Subcutaneous preadipocyte (primary cell): ENCODE data around the gene PLEKHM3. TPM values are rescaled to one million over a fixed set of nuclear protein-coding genes. Genes with fewer than 3 reads are reported as not detected.

Source experiments
- small RNA-seq: library from RNA; depleted of rRNA; stranded (forward); fragments of <200 nt; gene quantifications from one replicate; pipeline ENCODE3, GENCODE V24; 2012
- total RNA-seq: library from RNA; depleted of rRNA; stranded (reverse); fragments of >200 nt; gene quantifications from 2 replicates; pipeline ENCODE4 v1.2.3, GENCODE V29; 2012

The PLEKHM3 gene, protein sequence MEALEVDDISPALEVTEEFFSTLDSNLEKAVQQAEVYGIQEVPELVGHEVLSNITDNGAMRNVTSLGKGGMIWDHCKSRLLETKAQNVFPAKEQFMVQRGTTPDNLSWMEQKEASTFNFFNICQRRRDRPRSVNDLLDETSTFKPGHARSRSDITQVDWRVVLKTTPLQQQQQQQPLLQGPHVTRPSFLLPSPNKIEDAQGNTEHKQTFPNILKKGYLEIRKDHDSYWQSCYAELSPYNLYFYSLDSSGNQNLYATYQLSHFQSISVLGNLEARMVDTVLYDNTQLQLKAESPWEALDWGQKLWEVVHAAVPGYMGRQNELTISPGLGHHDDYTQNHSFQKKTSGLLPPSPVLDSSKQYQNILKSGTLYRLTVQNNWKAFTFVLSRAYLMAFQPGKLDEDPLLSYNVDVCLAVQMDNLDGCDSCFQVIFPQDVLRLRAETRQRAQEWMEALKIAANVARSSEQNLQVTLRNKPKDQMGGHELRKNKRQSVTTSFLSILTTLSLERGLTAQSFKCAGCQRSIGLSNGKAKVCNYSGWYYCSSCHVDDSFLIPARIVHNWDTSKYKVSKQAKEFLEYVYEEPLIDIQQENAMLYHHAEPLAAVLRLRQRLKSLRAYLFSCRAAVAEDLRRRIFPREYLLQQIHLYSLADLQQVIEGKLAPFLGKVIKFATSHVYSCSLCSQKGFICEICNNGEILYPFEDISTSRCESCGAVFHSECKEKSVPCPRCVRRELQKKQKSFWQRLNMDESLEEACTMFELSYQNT
- 10.3 and 13.7 TPM in 2 replicates for total RNA-seq

GRCh38 chr2:208025037-208025813, at the start of gene PLEKHM3:
PLEKHM3 (minus strand) TSS chr2:208025527; CDS start chr2:208001639, 23,888 bp downstream.

Small RNA genes within 50 kb of the gene (small RNA-seq; reads per million reads assigned to genes)
- gene RNA5SP116, result not detected
- not detected for gene RNU6-360P

Other genes starting within 250 kb of the PLEKHM3 start
- gene CRYGD, start 99.0 kb upstream of the PLEKHM3 start, total RNA-seq, result not detected in 2 replicates
- gene CRYGC, start 104.3 kb upstream of the PLEKHM3 start, total RNA-seq, result not detected in 2 replicates
- not detected in 2 replicates for gene CRYGB, start 120.6 kb upstream of the PLEKHM3 start, total RNA-seq
- not detected in 2 replicates for gene CRYGA, start 138.1 kb upstream of the PLEKHM3 start, total RNA-seq
- not detected in 2 replicates for gene C2orf80, start 164.5 kb upstream of the PLEKHM3 start, total RNA-seq
- 127 and 133 TPM in 2 replicates for gene IDH1, start 229.5 kb upstream of the PLEKHM3 start, total RNA-seq
- 29.8 and 38.5 TPM in 2 replicates for gene PIKFYVE, start 240.7 kb upstream of the PLEKHM3 start, total RNA-seq